HepG2 (cell line): Measurements from ENCODE around the gene WDCP. TPM values are rescaled to one million over a fixed set of nuclear protein-coding genes. Genes with fewer than 3 reads are reported as not detected.

ENCODE experiments used
- ARNT2 ChIP-seq: sonication (generic); formaldehyde crosslinking; IDR thresholded peaks from 2 replicates; pipeline ENCODE4 v1.8.0; 2022; ENCODE audit warnings: mild to moderate bottlenecking, low read depth, missing genetic modification reagents, moderate library complexity
- ASH2L ChIP-seq: fragments of 300-600, 200-600 bp; sonication (generic); IDR thresholded peaks from 2 replicates; pipeline ENCODE4 v1.7.0; 2017; ENCODE audit warnings: low read depth, mild to moderate bottlenecking, moderate library complexity, mixed read lengths, low read length; ENCODE audit not compliant: insufficient read length
- CHD2 ChIP-seq: IDR thresholded peaks from 2 replicates; pipeline ENCODE4 v1.6.1; 2011; ENCODE audit warnings: low read depth, low read length, improper control_type of control experiment
- DPF2 ChIP-seq: sonication (generic); formaldehyde crosslinking; IDR thresholded peaks from 2 replicates; pipeline ENCODE4 v1.4.0; 2020; ENCODE audit warnings: mild to moderate bottlenecking, low read depth, missing genetic modification reagents, borderline replicate concordance
- HOXA3 ChIP-seq: sonication (generic); formaldehyde crosslinking; IDR thresholded peaks from 2 replicates; pipeline ENCODE4 v1.5.0; 2020; ENCODE audit warnings: missing genetic modification reagents
- MAFK ChIP-seq, 2 experiments: IDR thresholded peaks in 1 of 2; conservative IDR thresholded peaks in 1 of 2; 2 replicates each; pipeline ENCODE4 v1.6.1; 2011; ENCODE audit warnings: improper control_type of control experiment in 2 of 2, low read length in 2 of 2
- MED1 ChIP-seq: sonication (generic); formaldehyde crosslinking; IDR thresholded peaks from 2 replicates; pipeline ENCODE4 v1.4.0; 2020; ENCODE audit warnings: missing genetic modification reagents
- PHF8 ChIP-seq: sonication (generic); formaldehyde crosslinking; IDR thresholded peaks from 2 replicates; pipeline ENCODE4 v1.5.0; 2020; ENCODE audit warnings: missing genetic modification reagents
- SETDB1 ChIP-seq: sonication (generic); formaldehyde crosslinking; IDR thresholded peaks from 2 replicates; pipeline ENCODE4 v1.5.1; 2020; ENCODE audit warnings: missing genetic modification reagents, mild to moderate bottlenecking, borderline replicate concordance
- SNAPC2 ChIP-seq: sonication (generic); formaldehyde crosslinking; IDR thresholded peaks from 2 replicates; pipeline ENCODE4 v1.8.1; 2022; ENCODE audit warnings: mild to moderate bottlenecking, missing genetic modification reagents
- SOX6 ChIP-seq, 2 experiments: fragments of 450-650 bp in 1 of 2; sonication (generic) in 1 of 2; formaldehyde crosslinking in 1 of 2; IDR thresholded peaks; 2 replicates each; pipeline versions ENCODE4 v1.4.0 to v1.6.1; 2017 to 2020; ENCODE audit warnings: antibody characterized with exemption in 1 of 2, mild to moderate bottlenecking in 1 of 2, missing genetic modification reagents in 1 of 2
- SP1 ChIP-seq, 2 experiments: fragments of 450-650 bp in 1 of 2; sonication (generic) in 1 of 2; formaldehyde crosslinking in 1 of 2; IDR thresholded peaks; 2 replicates each; pipeline versions ENCODE4 v1.4.0 to v1.6.1; 2016 to 2020; ENCODE audit warnings: missing genetic modification reagents in 1 of 2
- TRAFD1 ChIP-seq: sonication (generic); formaldehyde crosslinking; IDR thresholded peaks from 2 replicates; pipeline ENCODE4 v1.5.1; 2020; ENCODE audit warnings: missing genetic modification reagents, mild to moderate bottlenecking, borderline replicate concordance
- ZBTB4 ChIP-seq: sonication (generic); formaldehyde crosslinking; IDR thresholded peaks from 2 replicates; pipeline ENCODE4 v1.4.0; 2020; ENCODE audit warnings: missing genetic modification reagents, mild to moderate bottlenecking, borderline replicate concordance
- ZNF12 ChIP-seq: sonication (generic); formaldehyde crosslinking; IDR thresholded peaks from 2 replicates; pipeline ENCODE4 v1.5.0; 2020; ENCODE audit warnings: missing genetic modification reagents
- ZNF678 ChIP-seq: sonication (generic); formaldehyde crosslinking; IDR thresholded peaks from 2 replicates; pipeline ENCODE4 v1.4.0; 2020; ENCODE audit warnings: mild to moderate bottlenecking, missing genetic modification reagents
- ZNF746 ChIP-seq: sonication (generic); formaldehyde crosslinking; IDR thresholded peaks from 2 replicates; pipeline ENCODE4 v1.8.0; 2022; ENCODE audit warnings: mild to moderate bottlenecking, missing genetic modification reagents
- polyA plus RNA-seq, 8 experiments: library from polyadenylated mRNA; depleted of rRNA in 3 of 8; stranded (reverse) in 7 of 8; unstranded in 1 of 8; fragments of >200 nt; fragmentation: Illumina TruSeq in 4 of 8; extraction: Trizol in 4 of 8; gene quantifications; 2 replicates each; pipeline versions ENCODE4 v1.2.1 to v1.2.3, GENCODE V29; 2011 to 2016; ENCODE audit warnings: low read depth in 4 of 8, missing spikeins in 1 of 8, mixed read lengths in 1 of 8; ENCODE audit not compliant: insufficient read depth in 1 of 8
- total RNA-seq, 5 experiments: library from RNA; depleted of rRNA; stranded (reverse); fragments of >200 nt; fragmentation: Illumina TruSeq; extraction: Trizol; gene quantifications; 2 replicates each; pipeline ENCODE4 v1.2.3, GENCODE V29; 2016; ENCODE audit warnings: low read depth in 1 of 5
- TF ChIP-seq, protein P1 (sequence below): sonication (generic); formaldehyde crosslinking; IDR thresholded peaks from 2 replicates; pipeline ENCODE4 v1.4.0; 2020; ENCODE audit warnings: missing genetic modification reagents
- TF ChIP-seq, protein P2 (sequence below): sonication (generic); formaldehyde crosslinking; IDR thresholded peaks from 2 replicates; pipeline ENCODE4 v1.9.0; 2022; ENCODE audit warnings: missing genetic modification reagents, mild to moderate bottlenecking, borderline replicate concordance

The WDCP gene
- total and polyA plus RNA-seq, 2 of the 13 experiments (the other 11 are each of a cell fraction or from before 2014, with no cell fraction given), result 17.4 to 22.6 TPM

DNA sequence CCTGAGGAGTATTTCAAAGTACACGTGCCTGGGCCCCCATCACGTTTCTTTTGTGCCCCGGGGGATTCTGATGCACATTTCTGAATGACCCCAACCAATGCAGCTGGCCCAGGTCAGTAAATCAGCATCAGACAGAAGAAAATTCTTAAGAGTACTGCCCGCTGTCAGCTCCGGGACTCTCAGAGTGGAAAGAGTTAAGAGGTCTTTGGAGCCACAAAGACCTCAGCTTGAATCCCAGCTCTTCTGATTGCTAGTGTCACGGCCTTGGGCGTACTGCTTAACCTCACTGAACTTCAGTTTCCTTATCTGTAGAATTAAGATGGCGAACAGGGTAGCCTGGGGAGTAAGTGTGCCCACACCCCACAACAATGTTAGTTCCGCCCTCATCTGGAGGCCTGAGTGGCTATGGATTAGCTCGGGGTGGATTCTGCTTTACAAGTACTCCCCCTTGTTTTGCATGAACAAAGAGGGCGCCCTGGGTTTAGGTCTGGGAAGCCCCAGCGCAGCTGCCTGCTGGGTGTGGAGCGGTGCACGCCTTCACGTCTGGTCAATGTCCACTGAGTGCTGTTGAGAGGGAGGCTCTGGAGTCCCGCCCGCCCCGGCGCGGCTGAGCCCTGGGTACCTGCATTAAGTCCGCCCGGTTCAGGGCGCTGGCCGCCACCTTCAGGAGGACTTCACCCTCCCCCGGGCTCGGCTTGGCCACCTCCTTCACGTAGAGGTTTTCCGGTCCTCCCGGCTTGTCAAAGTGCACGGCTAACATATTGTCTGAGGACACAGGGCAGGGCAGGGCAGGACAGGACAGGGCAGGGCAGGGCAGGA, 36.6 kb upstream of the WDCP start (continued):
- TF ChIP-seq TRAFD1 (CRISPR knock-in tag), result peak; percentile 73; the same call in 1 of the 2 replicates
- TF ChIP-seq CHD2, result no peak
- TF ChIP-seq ZNF746 (CRISPR knock-in tag), result peak; percentile 72; the same call in 1 of the 2 replicates
- TF ChIP-seq, protein P1, sequence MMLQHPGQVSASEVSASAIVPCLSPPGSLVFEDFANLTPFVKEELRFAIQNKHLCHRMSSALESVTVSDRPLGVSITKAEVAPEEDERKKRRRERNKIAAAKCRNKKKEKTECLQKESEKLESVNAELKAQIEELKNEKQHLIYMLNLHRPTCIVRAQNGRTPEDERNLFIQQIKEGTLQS (CRISPR knock-in tag), result peak; percentile 31; the same call in 1 of the 2 replicates
- TF ChIP-seq SP1 (IDR thresholded peaks at IDR 0.05), result no peak
- TF ChIP-seq SP1 (CRISPR knock-in tag; IDR thresholded peaks at IDR 0.05), result 0 out of 2 replicates have a peak, but pooled peaks have one; percentile 33
- 0 out of 2 replicates have a peak, but pooled peaks have one; percentile 69 for TF ChIP-seq ZNF678 (CRISPR knock-in tag)
- TF ChIP-seq, protein P2, sequence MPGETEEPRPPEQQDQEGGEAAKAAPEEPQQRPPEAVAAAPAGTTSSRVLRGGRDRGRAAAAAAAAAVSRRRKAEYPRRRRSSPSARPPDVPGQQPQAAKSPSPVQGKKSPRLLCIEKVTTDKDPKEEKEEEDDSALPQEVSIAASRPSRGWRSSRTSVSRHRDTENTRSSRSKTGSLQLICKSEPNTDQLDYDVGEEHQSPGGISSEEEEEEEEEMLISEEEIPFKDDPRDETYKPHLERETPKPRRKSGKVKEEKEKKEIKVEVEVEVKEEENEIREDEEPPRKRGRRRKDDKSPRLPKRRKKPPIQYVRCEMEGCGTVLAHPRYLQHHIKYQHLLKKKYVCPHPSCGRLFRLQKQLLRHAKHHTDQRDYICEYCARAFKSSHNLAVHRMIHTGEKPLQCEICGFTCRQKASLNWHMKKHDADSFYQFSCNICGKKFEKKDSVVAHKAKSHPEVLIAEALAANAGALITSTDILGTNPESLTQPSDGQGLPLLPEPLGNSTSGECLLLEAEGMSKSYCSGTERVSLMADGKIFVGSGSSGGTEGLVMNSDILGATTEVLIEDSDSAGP, result no peak
- peak; percentile 97 for TF ChIP-seq ARNT2 (CRISPR knock-in tag)
- peak; percentile 73; the same call in 1 of the 2 replicates for TF ChIP-seq HOXA3 (CRISPR knock-in tag)
- peak; percentile 57 for TF ChIP-seq MED1 (CRISPR knock-in tag)
- peak; percentile 18 for TF ChIP-seq DPF2
- TF ChIP-seq ZNF12 (CRISPR knock-in tag), result peak; percentile 44; the same call in 1 of the 2 replicates
- TF ChIP-seq PHF8 (CRISPR knock-in tag), result peak; percentile 85; the same call in 1 of the 2 replicates
- TF ChIP-seq SOX6 (IDR thresholded peaks at IDR 0.05), result no peak
- peak; percentile 88 for TF ChIP-seq SOX6 (CRISPR knock-in tag; IDR thresholded peaks at IDR 0.05)
- TF ChIP-seq MAFK (conservative IDR thresholded peaks at IDR 0.05 in 1 of 2, IDR thresholded peaks at IDR 0.05 in 1 of 2; ENCODE audit: low read length in 2 of 2), result no peak
- TF ChIP-seq ASH2L, result peak; percentile 77
- TF ChIP-seq SETDB1, result no peak
- TF ChIP-seq SNAPC2 (CRISPR knock-in tag), result no peak; the same call in 1 of the 2 replicates
- TF ChIP-seq ZBTB4 (CRISPR knock-in tag), result peak; percentile 72; the same call in 1 of the 2 replicates
